HCT116 (cell line): ENCODE measurements around the gene RFXANK. TPM values are rescaled to one million over a fixed set of nuclear protein-coding genes. Genes with fewer than 3 reads are reported as not detected.

Experiments used
- ATAC-seq: fragments of 200-7000 bp; cut with Tn5 transposase; 2 replicates; pipeline ENCODE4 v1.9.1; 2020; ENCODE audit warnings: mild to moderate bottlenecking, moderate library complexity
- BruUV-seq: library from RNA; stranded (reverse); fragments of 400-500 nt; replicated peaks from 2 replicates; lab custom pipeline; 2021; lab: Mats Ljungman, UMichigan
- CTCF ChIA-PET: fragments of 300-600 bp; sonication (Branson Sonifier 250); formaldehyde crosslinking; loops from one replicate; lab custom pipeline; 2021; ENCODE audit warnings: antibody characterized with exemption; lab: Charles Lee
- POLR2A ChIA-PET: fragments of 300-600, 350-600 bp; sonication (Branson Sonifier 250); formaldehyde crosslinking; loops from one replicate; lab custom pipeline; 2021; ENCODE audit warnings: antibody characterized with exemption; lab: Charles Lee
- RAD21 ChIA-PET, 2 experiments: fragments of 300-600 bp; sonication (Branson Sonifier 250); formaldehyde crosslinking; loops; one replicate each; lab custom pipeline; 2023; ENCODE audit warnings: low total read pairs in 2 of 2; ENCODE audit not compliant: uncharacterized antibody in 2 of 2, unreplicated experiment in 2 of 2, low non-redundant PET in 1 of 2; lab: Charles Lee
- DNase-seq: peaks from one replicate; pipeline ENCODE4 v3.0.0-alpha.2; 2010; ENCODE audit warnings: low read depth, low spot score
- H2AFZ ChIP-seq: fragments of 200-600 bp; shearing (Covaris generic), sonication (generic); 2 replicates; pipeline ENCODE4 v1.6.1; 2017; ENCODE audit warnings: low read depth, mixed run types, mixed read lengths, antibody characterized with exemption, low read length; ENCODE audit not compliant: poor library complexity, severe bottlenecking
- H3K27ac ChIP-seq: 2 replicates; pipeline ENCODE4 v1.5.1; 2012; ENCODE audit warnings: low read depth, low read length
- H3K27me3 ChIP-seq: fragments of 200-600 bp; sonication (generic); 2 replicates; pipeline ENCODE4 v1.6.1; 2016; ENCODE audit warnings: mixed run types, low read length, mixed read lengths; ENCODE audit not compliant: insufficient read depth
- H3K36me3 ChIP-seq, 2 experiments: fragments of 200-500 bp in 1 of 2; fragments of 200-600 bp in 1 of 2; sonication (Bioruptor generic) in 1 of 2; sonication (generic) in 1 of 2; 2 replicates each; pipeline versions ENCODE4 v1.5.1 to v1.6.1; 2014 to 2016; ENCODE audit warnings: low read length in 2 of 2, inconsistent platforms in 1 of 2, mixed read lengths in 1 of 2, mixed run types in 1 of 2; ENCODE audit not compliant: insufficient read depth in 2 of 2, control insufficient read depth in 1 of 2
- H3K4me1 ChIP-seq, 2 experiments: fragments of 200-600 bp in 1 of 2; sonication (generic) in 1 of 2; 2 replicates each; pipeline versions ENCODE4 v1.5.1 to v1.6.1; 2012 to 2017; ENCODE audit warnings: low read length in 2 of 2, inconsistent platforms in 1 of 2, mild to moderate bottlenecking in 1 of 2, mixed read lengths in 1 of 2, mixed run types in 1 of 2, moderate library complexity in 1 of 2; ENCODE audit not compliant: insufficient read depth in 2 of 2, control insufficient read depth in 1 of 2
- H3K4me2 ChIP-seq: fragments of 200-600 bp; sonication (generic); 2 replicates; pipeline ENCODE4 v1.6.1; 2017; ENCODE audit warnings: mixed run types, low read length, mixed read lengths
- H3K4me3 ChIP-seq, 2 experiments: fragments of 200-600 bp in 1 of 2; sonication (generic) in 1 of 2; replicated peaks in 1 of 2; 2 replicates each; pipeline ENCODE4 v1.5.1; 2011 to 2016; ENCODE audit warnings: low read length in 2 of 2, control low read depth in 1 of 2, low read depth in 1 of 2, mild to moderate bottlenecking in 1 of 2, mixed read lengths in 1 of 2, mixed run types in 1 of 2
- H3K79me2 ChIP-seq: fragments of 200-600 bp; sonication (generic); 2 replicates; pipeline ENCODE4 v1.6.1; 2017; ENCODE audit warnings: mild to moderate bottlenecking, mixed run types, low read length, moderate library complexity, mixed read lengths; ENCODE audit not compliant: insufficient read depth
- H3K9ac ChIP-seq: fragments of 200-600 bp; sonication (generic); 2 replicates; pipeline ENCODE4 v1.6.1; 2016; ENCODE audit warnings: low read length, mixed read lengths
- H3K9me2 ChIP-seq: fragments of 200-600 bp; sonication (generic), shearing (Covaris generic); 2 replicates; pipeline ENCODE4 v1.6.1; 2017; ENCODE audit warnings: mixed run types, mild to moderate bottlenecking, moderate library complexity; ENCODE audit not compliant: insufficient read depth
- H3K9me3 ChIP-seq, 2 experiments: fragments of 200-500 bp in 1 of 2; fragments of 200-600 bp in 1 of 2; sonication (Bioruptor generic) in 1 of 2; sonication (generic) in 1 of 2; 2 replicates each; pipeline ENCODE4 v1.6.1; 2014 to 2017; ENCODE audit warnings: low read length in 2 of 2, mixed read lengths in 2 of 2, inconsistent platforms in 1 of 2, low read depth in 1 of 2, mild to moderate bottlenecking in 1 of 2, mixed run types in 1 of 2, moderate library complexity in 1 of 2; ENCODE audit not compliant: control insufficient read depth in 1 of 2, insufficient read depth in 1 of 2
- H4K20me1 ChIP-seq: fragments of 200-600 bp; sonication (generic), shearing (Covaris generic); 2 replicates; pipeline ENCODE4 v1.6.1; 2017; ENCODE audit warnings: mixed run types, mild to moderate bottlenecking, moderate library complexity; ENCODE audit not compliant: insufficient read depth
- CEBPB ChIP-seq: IDR thresholded peaks from 2 replicates; pipeline ENCODE4 v1.6.1; 2012; ENCODE audit warnings: low read depth
- CTCF ChIP-seq, 3 experiments: fragments of 200-600 bp in 1 of 3; sonication (generic) in 1 of 3; IDR thresholded peaks in 2 of 3; conservative IDR thresholded peaks in 1 of 3; 2 replicates each; pipeline ENCODE4 v1.5.1; 2012 to 2017; ENCODE audit warnings: low read depth in 2 of 3, low read length in 2 of 3, antibody characterized with exemption in 1 of 3, borderline replicate concordance in 1 of 3, control low read depth in 1 of 3, mild to moderate bottlenecking in 1 of 3, mixed read lengths in 1 of 3, mixed run types in 1 of 3, moderate library complexity in 1 of 3; ENCODE audit not compliant: insufficient read depth in 1 of 3
- ELF1 ChIP-seq: IDR thresholded peaks from 2 replicates; pipeline ENCODE4 v1.6.1; 2012; ENCODE audit warnings: low read depth, borderline replicate concordance
- EZH2 ChIP-seq: fragments of 200-600 bp; sonication (generic); IDR thresholded peaks from 2 replicates; pipeline ENCODE4 v1.6.1; 2017; ENCODE audit warnings: antibody characterized with exemption, mixed run types
- POLR2A ChIP-seq: IDR thresholded peaks from 2 replicates; pipeline ENCODE4 v1.7.0; 2011; ENCODE audit warnings: borderline replicate concordance; ENCODE audit not compliant: insufficient read depth, insufficient read length; ENCODE audit errors: extremely low read depth
- POLR2AphosphoS5 ChIP-seq: IDR thresholded peaks from 2 replicates; pipeline ENCODE4 v1.6.1; 2011; ENCODE audit warnings: mild to moderate bottlenecking, low read depth, low read length, moderate library complexity
- SP1 ChIP-seq: IDR thresholded peaks from 2 replicates; pipeline ENCODE4 v1.6.1; 2012; ENCODE audit warnings: low read depth
- SRF ChIP-seq: IDR thresholded peaks from 2 replicates; pipeline ENCODE4 v1.6.1; 2012; ENCODE audit warnings: low read depth
- YY1 ChIP-seq: IDR thresholded peaks from 2 replicates; pipeline ENCODE4 v1.6.1; 2011; ENCODE audit warnings: low read length, low read depth, moderate library complexity, mild to moderate bottlenecking; ENCODE audit not compliant: insufficient replicate concordance; ENCODE audit errors: extremely low read depth
- ZNF274 ChIP-seq: fragments of 200-500 bp; sonication (Bioruptor generic); IDR thresholded peaks from 2 replicates; pipeline ENCODE4 v1.6.1; 2014; ENCODE audit warnings: mild to moderate bottlenecking, low read depth, low read length, inconsistent platforms
- intact Hi-C: fragments of 100-400 bp; cut with micrococcal nuclease; formaldehyde crosslinking; loops from 2 replicates; pipeline ENCODE4 v1.10.0; 2022
- total RNA-seq: library from RNA; stranded (reverse); gene quantifications from one replicate; pipeline ENCODE4 v1.2.1, GENCODE V29; 2021; ENCODE audit not compliant: unreplicated experiment

Gene RFXANK
- total RNA-seq, 1 experiment from 2014 or later, result 78.9 TPM

- peak overlapping the region; percentile 98 to 99 for H3K4me3 ChIP-seq
Observed at GRCh38 chr19:19192910-19193423, 909 bp downstream of the RFXANK start.

More at GRCh38 chr19:19192910-19193423, 909 bp downstream of the RFXANK start:
- Histone ChIP-seq H3K9me3 (no peaks in the 10 kb centered on the region), H3K79me2 (peaks cover 41% of the 10 kb centered on the region), H3K9me2 (no peaks in the 10 kb centered on the region), H4K20me1 (no peaks in the 10 kb centered on the region), H3K4me1 (peaks cover 16 to 22% of the 10 kb centered on the region in 2 experiments; a peak in 3 of 4 replicates), H3K4me2 (peak overlapping the region; percentile 98), H3K9ac (peak overlapping the region; percentile 98), H3K27me3 (no peaks in the 10 kb centered on the region), H3K27ac (peak overlapping the region; percentile 84), H2AFZ (peak overlapping the region; percentile 93), H3K36me3 (peaks cover 3 to 7% of the 10 kb centered on the region in 2 experiments; a peak in 2 of 4 replicates)
- no peak for DNase-seq
- ChIA-PET RAD21 (no interaction called here), POLR2A (interaction anchor here (2.1 kb wide), 1 partner anchor 10 kb away, joined by 15 read pairs; the partner anchor contains the start of gene NR2C2AP), CTCF (interaction anchor here (1.3 kb wide), 1 partner anchor 18 kb away, joined by 7 read pairs; no protein-coding TSS in a partner anchor)
- no peak for TF ChIP-seq ELF1
- TF ChIP-seq YY1, result no peak
- no peak for TF ChIP-seq EZH2
- no peak for TF ChIP-seq ZNF274
- no peak for TF ChIP-seq CTCF (IDR thresholded peaks at IDR 0.05 in 2 of 3, conservative IDR thresholded peaks at IDR 0.05 in 1 of 3; ENCODE audit: borderline replicate concordance in 1 of 3, insufficient read depth in 1 of 3, low read depth in 2 of 3, low read length in 2 of 3)
- no peak for TF ChIP-seq POLR2AphosphoS5
- no peak for TF ChIP-seq SP1
- no peak for TF ChIP-seq SRF
- no peak for TF ChIP-seq POLR2A
- no peak for TF ChIP-seq CEBPB
- BruUV-seq, result TSS peak; percentile 83
- peak; percentile 12 for ATAC-seq
- intact Hi-C loops, result loop anchor here (1.0 kb wide), 1 partner anchor 10 kb away; the partner anchor contains the start of gene NR2C2AP
